ENCODE results near the gene C2orf15. TPM values are rescaled to one million over a fixed set of nuclear protein-coding genes. Genes with fewer than 3 reads are reported as not detected.
"Not testable (repeated sequence)": the region's sequence is repeated elsewhere in the genome, so short reads cannot be mapped to it uniquely, and the experiment has no call there.

C2orf15 gene
- total and polyA plus RNA-seq, 3 experiments from 2014 or later = 0.86 to 4.7 (median 0.92) TPM

DNA sequence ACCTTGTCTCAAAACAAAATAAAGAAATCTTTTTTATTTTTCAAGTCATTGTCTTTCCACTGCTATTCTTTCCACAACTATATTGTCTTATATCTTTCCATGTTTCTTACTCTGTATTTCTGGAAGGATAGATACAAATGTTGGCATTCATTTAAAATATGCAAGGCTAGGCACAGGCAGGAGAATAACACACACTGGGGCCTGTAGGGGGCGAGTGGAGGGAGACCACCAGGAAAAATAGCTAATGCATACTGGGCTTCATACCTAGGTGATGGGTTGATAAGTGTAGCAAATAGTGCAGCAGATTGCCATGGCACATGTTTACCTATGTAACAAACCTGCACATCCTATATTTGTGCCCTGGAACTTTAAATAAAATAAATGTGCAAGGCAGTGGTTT lies 49.0 kb downstream of the C2orf15 start:
- CTCF ChIA-PET = no interaction called here
- H3K9me3 ChIP-seq (ENCODE audit: low read length) = no peaks in the 10 kb centered on the region
- no peaks in the 10 kb centered on the region for H3K4me1 ChIP-seq (ENCODE audit: insufficient read depth, low read length)
- Mint-ChIP-seq H3K27me3 (no peaks in the 10 kb centered on the region), H3K4me1 (peaks cover 9 to 30% (median 12%) of the 10 kb centered on the region in 3 donors), H3K27ac (peak overlapping the region in 1 of 8 donors; percentile 27), H3K4me3 (no peak overlapping the region), H3K9me3 (no peaks in the 10 kb centered on the region), H3K36me3 (peaks cover 20 to 75% (median 23%) of the 10 kb centered on the region in 3 donors)
- DNase-seq = no peak
- POLR2A ChIA-PET = no interaction called here
- H3K4me3 ChIP-seq (ENCODE audit: low read length) = no peak overlapping the region
- H3K36me3 ChIP-seq (ENCODE audit: insufficient read depth, low read length) = peaks cover 20% of the 10 kb centered on the region
- no peak overlapping the region for H3K27ac ChIP-seq (ENCODE audit: low read depth, low read length)
- H3K27me3 ChIP-seq (ENCODE audit: insufficient read depth, low read length, poor library complexity, severe bottlenecking) = no peaks in the 10 kb centered on the region

DNA sequence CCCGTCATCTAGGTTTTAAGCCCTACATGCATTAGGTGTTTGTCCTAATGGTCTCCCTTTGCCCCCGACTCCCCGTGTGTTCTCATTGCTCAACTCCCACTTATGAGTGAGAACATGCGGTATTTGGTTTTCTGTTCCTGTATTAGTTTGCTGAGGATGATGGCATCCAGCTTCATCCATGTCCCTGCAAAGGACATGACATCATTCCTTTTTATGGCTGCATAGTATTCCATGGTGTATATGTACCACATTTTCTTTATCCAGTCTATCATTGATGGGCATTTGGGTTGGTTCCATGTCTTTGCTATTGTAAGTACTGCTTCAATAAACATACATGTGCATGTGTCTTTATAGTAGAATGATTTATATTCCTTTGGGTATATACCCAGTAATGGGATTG lies 50.9 kb downstream of the C2orf15 start:
- peaks cover 20 to 79% (median 29%) of the 10 kb centered on the region in 3 donors for H3K36me3 Mint-ChIP-seq

DNA sequence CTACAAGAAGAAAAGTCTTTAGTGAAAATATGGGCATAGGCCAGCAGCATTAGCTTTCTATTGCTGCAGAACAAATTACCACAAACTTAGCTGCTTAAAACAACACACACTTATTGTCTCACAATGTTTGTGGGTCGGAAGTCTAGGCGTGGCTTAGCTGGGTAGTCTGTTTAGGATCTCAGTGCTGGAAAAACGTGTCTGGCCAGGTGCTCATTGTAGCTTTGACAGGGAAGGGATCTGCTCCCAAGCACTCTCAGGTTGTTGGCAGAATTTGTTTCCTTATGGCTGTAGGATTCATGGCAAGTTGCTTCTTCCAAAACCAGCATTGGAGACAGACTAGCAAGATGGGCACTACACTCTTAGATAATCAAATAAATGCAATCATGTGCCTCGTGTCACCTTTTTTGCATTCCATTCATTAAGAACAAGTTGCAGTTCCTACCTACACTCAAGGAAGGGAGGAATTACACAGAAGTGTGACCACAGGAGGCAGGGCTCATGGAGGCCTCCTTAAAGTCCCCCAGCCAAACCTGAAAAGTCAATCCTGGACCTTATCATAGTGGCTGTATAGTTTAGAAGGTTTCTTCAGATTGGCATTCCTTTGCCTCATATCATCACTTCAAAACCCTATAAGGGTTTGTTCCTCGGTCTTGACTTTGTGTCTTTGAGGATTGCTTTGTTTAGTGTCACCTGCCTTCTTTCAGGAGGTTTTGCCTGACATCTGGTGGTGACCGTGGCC lies 56.8 kb downstream of the C2orf15 start:
- Mint-ChIP-seq H3K9me3 (no peaks in the 10 kb centered on the region), H3K27ac (peak overlapping the region in 3 of 8 donors; percentile 7 to 47 (median 32)), H3K4me1 (peaks cover 0 to 4% (median 0%) of the 10 kb centered on the region in 3 donors), H3K36me3 (peaks cover 0 to 40% (median 16%) of the 10 kb centered on the region in 3 donors), H3K4me3 (no peak overlapping the region), H3K27me3 (no peaks in the 10 kb centered on the region)
- Histone ChIP-seq H3K4me3 (ENCODE audit: low read length) (no peak overlapping the region), H3K36me3 (ENCODE audit: insufficient read depth, low read length) (peaks cover 16% of the 10 kb centered on the region), H3K9me3 (ENCODE audit: low read length) (no peaks in the 10 kb centered on the region), H3K27ac (ENCODE audit: low read depth, low read length) (no peak overlapping the region), H3K4me1 (ENCODE audit: insufficient read depth, low read length) (no peaks in the 10 kb centered on the region), H3K27me3 (ENCODE audit: insufficient read depth, low read length, poor library complexity, severe bottlenecking) (no peaks in the 10 kb centered on the region)
- DNase-seq = no peak
- ChIA-PET POLR2A (no interaction called here), CTCF (no interaction called here)

More for the DNA sequence above, 50.9 kb downstream of the C2orf15 start:
- H3K9me3 Mint-ChIP-seq; DNase-seq; H3K4me3 ChIP-seq (ENCODE audit: low read length); CTCF ChIA-PET; H3K27me3 Mint-ChIP-seq; H3K4me3 Mint-ChIP-seq; H3K27ac ChIP-seq (ENCODE audit: low read depth, low read length); H3K27me3 ChIP-seq (ENCODE audit: insufficient read depth, low read length, poor library complexity, severe bottlenecking); POLR2A ChIA-PET; H3K4me1 ChIP-seq (ENCODE audit: insufficient read depth, low read length); H3K9me3 ChIP-seq (ENCODE audit: low read length): not testable (repeated sequence)
- H3K4me1 Mint-ChIP-seq = peaks cover 9 to 21% (median 10%) of the 10 kb centered on the region in 3 donors
- peaks cover 29% of the 10 kb centered on the region for H3K36me3 ChIP-seq (ENCODE audit: insufficient read depth, low read length)
- peak overlapping the region in 1 of 8 donors; percentile 77 for H3K27ac Mint-ChIP-seq

DNA sequence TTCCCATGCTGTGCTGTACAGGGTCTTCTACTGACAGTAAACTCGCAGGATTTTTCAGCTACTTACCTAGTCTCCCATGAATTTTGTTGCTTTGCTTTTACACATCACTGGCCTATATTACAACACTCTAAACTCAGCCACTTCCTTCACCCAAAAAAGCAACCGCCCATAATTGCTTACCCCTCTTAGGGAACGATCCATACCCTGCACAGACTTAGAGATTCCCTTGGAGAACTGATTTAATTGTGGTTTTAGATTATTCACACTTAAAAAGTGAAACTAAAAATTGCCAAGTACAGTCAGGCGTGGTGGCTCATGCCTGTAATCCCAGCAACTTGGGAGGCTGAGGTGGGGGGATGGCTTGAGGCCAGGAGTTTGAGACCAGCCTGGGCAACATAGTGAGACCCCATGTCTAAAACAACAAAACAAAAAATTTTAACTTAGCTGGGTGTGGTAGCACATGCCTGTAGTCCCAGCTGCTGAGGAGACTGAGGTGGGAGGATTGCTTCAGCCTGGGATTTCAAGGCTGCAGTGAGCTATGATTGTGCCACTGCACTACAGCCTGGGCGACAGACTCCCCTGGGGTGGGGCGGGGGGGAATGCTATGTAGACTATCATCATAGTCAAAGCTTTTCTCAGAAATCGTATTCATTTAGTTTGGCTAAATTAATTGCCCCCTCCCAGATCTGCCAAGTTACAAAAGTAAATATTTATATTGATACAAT lies 58.7 kb downstream of the C2orf15 start:
- Histone ChIP-seq H3K27me3 (ENCODE audit: insufficient read depth, low read length, poor library complexity, severe bottlenecking) (no peaks in the 10 kb centered on the region), H3K9me3 (ENCODE audit: low read length) (no peaks in the 10 kb centered on the region), H3K4me1 (ENCODE audit: insufficient read depth, low read length) (no peaks in the 10 kb centered on the region), H3K36me3 (ENCODE audit: insufficient read depth, low read length) (peaks cover 12% of the 10 kb centered on the region), H3K4me3 (ENCODE audit: low read length) (no peak overlapping the region), H3K27ac (ENCODE audit: low read depth, low read length) (no peak overlapping the region)
- Mint-ChIP-seq H3K27ac (peak overlapping the region in 7 of 8 donors; percentile 38 to 88 (median 70)), H3K36me3 (peaks cover 0 to 30% (median 13%) of the 10 kb centered on the region in 3 donors), H3K27me3 (no peaks in the 10 kb centered on the region), H3K4me3 (no peak overlapping the region), H3K4me1 (peaks cover 0 to 4% (median 0%) of the 10 kb centered on the region in 3 donors), H3K9me3 (no peaks in the 10 kb centered on the region)
- no peak for DNase-seq
- POLR2A ChIA-PET = no interaction called here
- CTCF ChIA-PET = no interaction called here

Other genes starting within 250 kb of the C2orf15 start
- gene CRACDL, start 205.5 kb upstream of the C2orf15 start, total RNA-seq = under 1 TPM; 0.22 to 0.27 TPM
- 1.2 TPM for gene CRACDL, start 205.5 kb upstream of the C2orf15 start, polyA plus RNA-seq
- 1 to 10 TPM; 6.4 to 6.7 TPM for gene TSGA10, start 13.2 kb downstream of the C2orf15 start, total RNA-seq
- gene TSGA10, start 13.2 kb downstream of the C2orf15 start, polyA plus RNA-seq = 16.8 TPM
- 1 to 10 TPM; 4.9 to 5.5 TPM for gene LIPT1, start 13.3 kb downstream of the C2orf15 start, total RNA-seq
- gene LIPT1, start 13.3 kb downstream of the C2orf15 start, polyA plus RNA-seq = 21.9 TPM
- gene MITD1, start 39.4 kb downstream of the C2orf15 start, total RNA-seq = 10 to 100 TPM; 55.4 to 58.7 TPM
- 43.1 TPM for gene MITD1, start 39.4 kb downstream of the C2orf15 start, polyA plus RNA-seq
- gene MRPL30, start 39.5 kb downstream of the C2orf15 start, total RNA-seq = 10 to 100 TPM; 28.8 to 29.8 TPM
- gene MRPL30, start 39.5 kb downstream of the C2orf15 start, polyA plus RNA-seq = 22.8 TPM
- not detected for gene LYG2, start 114.0 kb downstream of the C2orf15 start, total RNA-seq
- gene LYG2, start 114.0 kb downstream of the C2orf15 start, polyA plus RNA-seq = not detected
- 1 to 10 TPM; 1.0 to 1.1 TPM for gene LYG1, start 159.5 kb downstream of the C2orf15 start, total RNA-seq
- not detected for gene LYG1, start 159.5 kb downstream of the C2orf15 start, polyA plus RNA-seq
- gene TXNDC9, start 194.6 kb downstream of the C2orf15 start, total RNA-seq = 10 to 100 TPM; 32.9 to 34.1 TPM
- gene TXNDC9, start 194.6 kb downstream of the C2orf15 start, polyA plus RNA-seq = 51.3 TPM
- 10 to 100 TPM; 82.8 to 96.2 TPM for gene EIF5B, start 195.7 kb downstream of the C2orf15 start, total RNA-seq
- 18.1 TPM for gene EIF5B, start 195.7 kb downstream of the C2orf15 start, polyA plus RNA-seq